Esophagus (tissue), 2 donors: Measurements from ENCODE around the gene RASAL2. TPM values are rescaled to one million over a fixed set of nuclear protein-coding genes. Genes with fewer than 3 reads are reported as not detected.
"Not testable (repeated sequence)": the region's sequence is repeated elsewhere in the genome, so short reads cannot be mapped to it uniquely, and the experiment has no call there.

Experiments used
- H3K27ac ChIP-seq, 2 donors: one replicate each; pipeline ENCODE4 v1.5.1; 2013; ENCODE audit warnings: low read depth in 2 of 2, mild to moderate bottlenecking in 2 of 2, inconsistent platforms in 1 of 2, low read length in 1 of 2, moderate library complexity in 1 of 2
- H3K27me3 ChIP-seq, 2 donors: one replicate each; pipeline ENCODE4 v1.6.1; 2013; ENCODE audit warnings: low read length in 2 of 2, control low read depth in 1 of 2, mild to moderate bottlenecking in 1 of 2; ENCODE audit not compliant: insufficient read depth in 2 of 2, control insufficient read depth in 1 of 2
- H3K36me3 ChIP-seq, 2 donors: one replicate each; pipeline ENCODE4 v1.6.1; 2013; ENCODE audit warnings: low read length in 1 of 2; ENCODE audit not compliant: control insufficient read depth in 2 of 2, insufficient read depth in 2 of 2
- H3K4me1 ChIP-seq, 2 donors: one replicate each; pipeline ENCODE4 v1.6.1; 2013; ENCODE audit warnings: low read length in 1 of 2; ENCODE audit not compliant: control insufficient read depth in 2 of 2, insufficient read depth in 2 of 2
- H3K4me3 ChIP-seq, 2 donors: one replicate each; pipeline ENCODE4 v1.5.1; 2013; ENCODE audit warnings: low read length in 2 of 2, mild to moderate bottlenecking in 2 of 2, low read depth in 1 of 2, moderate library complexity in 1 of 2
- H3K9me3 ChIP-seq, 2 donors: one replicate each; pipeline ENCODE4 v1.6.1; 2013; ENCODE audit warnings: mild to moderate bottlenecking in 2 of 2, low read depth in 1 of 2, low read length in 1 of 2, moderate library complexity in 1 of 2; ENCODE audit not compliant: control insufficient read depth in 2 of 2, insufficient read depth in 1 of 2
- WGBS, 2 donors: extraction: QIAGEN DNeasy Blood & Tissue Kit; methylation state at CpG; one replicate each; pipeline ENCODE4 v1.1.7; 2013; 5-methylcytosine and 5-hydroxymethylcytosine counted together
- polyA plus RNA-seq, 2 donors: library from polyadenylated mRNA; stranded (reverse); fragments of 200-250 nt; gene quantifications; one replicate each; pipeline ENCODE4 v1.2.3, GENCODE V29; 2013
- donor health status: healthy with polysubstance abuse.
- donor health status: Bipolar disorder and iron deficiency.

The RASAL2 gene
- polyA plus RNA-seq, 2 donors, result 13.3 to 14.3 TPM

DNA sequence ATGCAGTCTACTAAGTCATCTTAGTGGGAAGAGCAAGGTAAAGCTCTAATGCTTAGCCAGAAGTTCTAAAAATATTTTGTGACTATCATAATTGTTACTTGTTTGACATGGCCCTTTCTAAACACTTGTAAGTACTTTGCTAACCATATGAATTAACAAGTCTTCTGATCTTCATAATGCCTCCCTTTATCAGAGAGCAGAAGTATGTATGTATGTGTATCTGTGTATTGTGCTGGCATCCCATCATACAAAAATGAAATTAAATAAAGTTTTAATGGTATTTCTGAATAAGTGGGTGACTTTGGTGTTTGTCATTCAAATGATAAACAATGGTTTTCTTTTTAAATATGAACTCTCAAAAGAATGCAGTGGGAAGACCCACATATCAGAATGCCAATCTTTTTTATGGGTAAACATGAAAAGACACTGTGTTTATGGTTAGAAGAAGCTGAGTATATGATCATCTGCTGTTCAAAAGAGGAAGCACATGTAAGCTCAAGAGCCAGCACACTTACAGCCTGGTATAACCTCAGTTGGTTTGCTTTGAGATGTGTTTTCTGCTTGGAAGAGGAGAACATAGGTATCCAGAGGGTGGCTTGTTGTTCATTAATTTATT is 243.3 kb downstream of the RASAL2 start:
- Histone ChIP-seq H3K27me3 (no peaks in the 10 kb centered on the region), H3K36me3 (no peaks in the 10 kb centered on the region), H3K27ac (no peak overlapping the region)

DNA sequence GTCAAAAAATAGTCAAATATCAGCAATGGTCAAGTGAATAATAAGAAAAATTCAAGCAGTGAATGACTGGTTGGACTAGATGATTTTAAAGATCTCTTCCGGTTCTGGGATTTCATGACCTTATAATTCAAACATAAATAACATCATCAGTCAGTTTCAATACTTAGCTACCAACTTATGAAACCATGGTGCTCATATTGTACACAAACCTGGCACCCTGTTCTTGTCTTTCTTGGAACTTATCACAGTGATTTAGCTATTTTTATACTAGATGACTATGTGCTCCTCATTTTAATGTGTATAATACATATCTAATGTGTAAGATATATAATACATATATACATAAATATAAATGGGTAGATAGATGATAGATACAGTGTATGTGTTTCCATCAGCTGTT is 245.9 kb downstream of the RASAL2 start:
- Histone ChIP-seq H3K27ac (no peak overlapping the region), H3K9me3 (no peaks in the 10 kb centered on the region), H3K4me1 (no peaks in the 10 kb centered on the region), H3K36me3 (no peaks in the 10 kb centered on the region), H3K27me3 (no peaks in the 10 kb centered on the region), H3K4me3 (peak overlapping the region in 1 of 2 donors; percentile 59)
- 34 to 44% methylated on average over 1 of the region's 1 CpG for WGBS, 2 donors

More for the DNA sequence above, 243.3 kb downstream of the RASAL2 start:
- H3K9me3 ChIP-seq, result no peaks in the 10 kb centered on the region
- no peaks in the 10 kb centered on the region for H3K4me1 ChIP-seq
- H3K4me3 ChIP-seq, result no peak overlapping the region

DNA sequence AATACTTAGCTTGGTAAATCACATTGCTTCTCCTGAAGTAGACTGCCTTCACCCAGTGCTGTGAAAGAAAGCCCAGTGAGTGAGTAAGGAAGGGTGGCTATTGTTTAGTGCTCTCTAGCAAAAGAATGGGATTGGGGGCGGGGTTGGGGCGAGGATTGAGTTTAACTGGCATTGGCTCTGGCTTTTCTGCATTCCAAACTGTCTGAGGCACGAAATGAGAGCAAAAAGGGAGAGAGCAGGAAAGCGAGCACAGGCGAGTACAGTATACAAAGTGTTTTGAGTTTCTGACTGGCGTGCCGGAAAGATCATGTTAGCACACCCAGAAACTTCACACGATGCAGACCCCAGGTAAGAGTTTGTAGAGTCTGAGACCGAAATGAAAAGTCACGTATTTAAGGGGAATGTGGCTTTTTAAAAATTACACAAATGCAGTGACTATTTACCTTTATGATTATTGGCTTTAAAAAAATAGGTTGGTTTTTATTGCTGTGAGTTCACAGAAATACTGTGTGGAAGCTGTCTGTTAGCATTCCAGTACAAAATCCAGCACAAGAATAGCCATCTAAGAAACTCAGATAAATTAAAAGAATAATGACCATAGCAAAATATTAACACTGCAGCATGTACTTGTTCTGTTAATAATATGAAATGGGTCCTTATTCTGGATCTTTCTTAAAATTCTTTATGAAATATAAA is 247.5 kb downstream of the RASAL2 start:
- H3K4me3 ChIP-seq, result peak overlapping the region in 1 of 2 donors; percentile 59

DNA sequence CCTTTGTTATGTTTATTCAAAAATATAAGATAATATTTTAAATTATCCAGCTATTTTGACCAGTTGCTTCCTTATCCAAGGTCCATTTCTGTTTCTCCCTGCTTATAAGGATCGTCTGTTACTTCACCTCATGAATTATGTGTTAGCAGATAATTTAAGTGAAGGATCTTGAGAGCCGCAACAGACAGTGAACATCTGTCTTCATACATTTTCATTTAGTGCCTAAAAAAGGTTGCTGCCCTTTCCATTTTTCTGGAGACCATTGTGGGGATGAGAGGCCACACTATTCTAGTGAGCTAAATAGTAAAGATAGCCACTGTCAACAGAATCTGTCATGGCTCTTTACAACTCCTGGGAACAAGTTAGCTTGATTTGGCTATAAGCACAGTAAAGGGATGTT is 248.8 kb downstream of the RASAL2 start:
- peak overlapping the region; percentile 9 to 50 for H3K4me3 ChIP-seq
- 77 to 82% methylated on average over 2 of the region's 2 CpGs for WGBS, 2 donors
- H3K36me3 ChIP-seq, result no peaks in the 10 kb centered on the region
- H3K4me1 ChIP-seq, result no peaks in the 10 kb centered on the region
- no peaks in the 10 kb centered on the region for H3K9me3 ChIP-seq
- no peaks in the 10 kb centered on the region for H3K27me3 ChIP-seq
- peak overlapping the region; percentile 30 to 34 for H3K27ac ChIP-seq

More for the DNA sequence above, 247.5 kb downstream of the RASAL2 start:
- Histone ChIP-seq H3K4me1 (no peaks in the 10 kb centered on the region), H3K9me3 (no peaks in the 10 kb centered on the region), H3K36me3 (no peaks in the 10 kb centered on the region), H3K27me3 (no peaks in the 10 kb centered on the region), H3K27ac (peak overlapping the region; percentile 42 to 85)
- whole genome bisulfite sequencing, 2 donors, result 17 to 23% methylated on average over 10 of the region's 10 CpGs

DNA sequence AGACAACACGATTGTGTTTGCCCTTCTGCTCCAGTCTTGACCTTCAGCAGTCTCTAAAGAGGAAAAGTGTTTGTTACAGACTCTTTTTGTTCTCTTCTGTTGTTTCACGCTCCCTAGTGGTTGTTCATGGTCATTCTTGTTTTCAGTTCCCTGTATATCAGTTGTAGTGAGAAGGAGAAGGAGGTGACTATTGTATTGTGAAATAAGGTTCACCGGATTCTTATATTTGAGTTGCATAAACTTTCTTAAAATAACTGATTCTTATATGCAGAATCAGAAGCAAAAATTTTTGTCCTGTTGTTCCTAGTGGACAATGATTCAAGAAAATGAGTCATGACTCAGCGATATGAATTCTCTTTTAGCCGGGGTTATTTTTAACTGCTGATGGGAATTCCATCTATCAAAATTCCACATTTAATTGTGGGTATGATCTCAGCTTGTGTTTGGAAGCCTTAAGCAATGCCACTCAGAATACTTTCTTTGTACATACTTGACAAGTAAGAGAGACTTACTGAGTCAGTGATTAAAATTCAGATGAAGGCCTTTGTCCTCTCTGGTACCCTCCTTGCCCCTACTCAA is 250.7 kb downstream of the RASAL2 start:
- Histone ChIP-seq H3K36me3 (no peaks in the 10 kb centered on the region), H3K4me3 (peak overlapping the region in 1 of 2 donors; percentile 22), H3K4me1 (no peaks in the 10 kb centered on the region), H3K9me3 (no peaks in the 10 kb centered on the region), H3K27ac (peak overlapping the region; percentile 3 to 80), H3K27me3 (no peaks in the 10 kb centered on the region)
- 24 to 30% methylated on average over 5 of the region's 5 CpGs for WGBS, 2 donors

DNA sequence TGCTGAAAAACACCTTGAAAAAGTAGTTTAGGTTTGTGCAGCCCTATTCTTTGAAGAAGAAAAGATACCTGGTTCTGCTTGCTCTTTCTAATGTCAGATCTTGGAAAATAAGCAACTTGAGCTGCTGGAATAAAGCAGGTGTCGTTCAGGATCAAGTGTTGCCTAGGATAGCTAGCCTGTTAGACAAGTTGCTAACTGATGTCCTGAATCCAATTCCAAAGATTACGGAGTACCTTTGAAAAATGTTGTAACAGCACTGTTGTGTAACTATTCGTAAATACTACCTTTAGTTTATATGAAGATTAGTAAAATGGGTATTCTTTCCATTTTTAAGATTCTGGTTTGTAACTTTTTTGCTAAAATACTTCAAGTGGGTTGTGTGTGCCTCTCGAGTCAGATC is 251.3 kb downstream of the RASAL2 start:
- Histone ChIP-seq H3K4me3 (peak overlapping the region in 1 of 2 donors; percentile 18), H3K27me3 (no peaks in the 10 kb centered on the region), H3K27ac (no peak overlapping the region), H3K4me1 (no peaks in the 10 kb centered on the region), H3K9me3 (no peaks in the 10 kb centered on the region), H3K36me3 (no peaks in the 10 kb centered on the region)
- WGBS, 2 donors, result 66% methylated on average over 4 of the region's 4 CpGs

DNA sequence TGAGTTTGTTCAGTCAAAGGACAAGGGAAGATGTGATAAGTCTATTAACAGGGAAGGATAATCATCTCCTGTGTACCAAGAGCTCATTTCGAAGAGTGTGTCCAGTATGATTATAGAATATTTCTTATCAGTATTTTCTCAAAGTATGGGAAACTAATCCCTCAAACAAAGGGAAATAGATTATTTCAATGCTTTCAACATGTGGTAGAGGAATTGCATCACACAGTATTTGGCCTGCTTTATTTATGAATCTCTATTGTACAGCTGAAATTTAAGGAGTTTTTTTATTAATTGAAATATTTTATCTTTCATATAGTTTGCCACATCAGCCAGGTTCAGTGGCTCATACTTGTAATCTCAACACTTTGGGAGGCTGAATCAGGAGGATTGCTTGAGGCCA is 251.9 kb downstream of the RASAL2 start:
- Histone ChIP-seq H3K4me3 (no peak overlapping the region), H3K27me3 (no peaks in the 10 kb centered on the region), H3K27ac (peak overlapping the region in 1 of 2 donors; percentile 21), H3K36me3 (no peaks in the 10 kb centered on the region), H3K9me3 (no peaks in the 10 kb centered on the region), H3K4me1 (no peaks in the 10 kb centered on the region)
- WGBS, 2 donors, result 62 to 75% methylated on average over 1 of the region's 1 CpG

DNA sequence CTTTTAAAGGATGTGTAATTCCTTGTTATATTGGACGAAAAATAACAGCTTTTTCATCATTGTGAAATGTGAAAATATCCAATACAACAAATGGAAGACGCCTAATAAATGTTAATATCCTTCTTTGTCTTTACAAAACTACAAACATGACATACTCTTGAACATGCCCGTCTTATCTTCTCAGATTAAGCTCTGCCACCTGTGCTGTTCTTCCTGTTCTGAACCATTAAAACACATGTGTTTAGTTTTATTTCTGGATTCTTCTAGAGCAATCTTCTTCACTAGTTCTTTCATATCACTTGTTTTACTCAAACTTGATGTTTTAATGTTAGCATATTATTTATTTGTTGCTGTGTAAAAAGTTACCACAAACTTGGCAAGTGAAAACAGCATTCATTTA is 255.9 kb downstream of the RASAL2 start:
- Histone ChIP-seq H3K36me3 (no peaks in the 10 kb centered on the region), H3K27me3 (no peaks in the 10 kb centered on the region), H3K4me1 (no peaks in the 10 kb centered on the region), H3K9me3 (peaks cover 0 to 6% of the 10 kb centered on the region in 2 donors), H3K4me3 (no peak overlapping the region), H3K27ac (no peak overlapping the region)
- 66 to 76% methylated on average over 3 of the region's 3 CpGs for WGBS, 2 donors

DNA sequence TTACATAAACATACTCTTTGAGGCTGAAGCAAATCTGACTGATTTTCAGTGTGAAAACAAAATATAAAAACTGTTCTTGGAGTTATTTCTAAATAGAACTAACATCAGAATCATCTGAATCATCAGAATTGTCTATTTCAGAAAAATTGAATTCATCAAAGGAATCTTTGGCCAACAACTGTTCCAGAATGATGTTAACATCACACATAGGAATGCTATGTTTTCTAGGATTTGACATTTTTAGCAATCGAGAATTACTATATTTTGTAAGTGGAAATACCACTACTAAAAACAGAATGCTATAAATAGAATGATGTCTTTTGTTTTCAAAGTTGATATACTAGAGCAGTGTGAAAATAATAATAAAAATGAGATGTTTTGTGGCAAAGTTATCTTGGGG is 258.0 kb downstream of the RASAL2 start:
- 68 to 72% methylated on average over 1 of the region's 1 CpG for WGBS, 2 donors

More for the DNA sequence above, 258.0 kb downstream of the RASAL2 start:
- H3K9me3 ChIP-seq, H3K36me3 ChIP-seq, H3K27me3 ChIP-seq, H3K4me1 ChIP-seq, H3K4me3 ChIP-seq, H3K27ac ChIP-seq: not testable (repeated sequence)
